ENCODE results near the gene INTS4.
"Not testable (repeated sequence)": the region's sequence is repeated elsewhere in the genome, so short reads cannot be mapped to it uniquely, and the experiment has no call there.

Gene INTS4

GRCh38 chr11:77994434-77995362 is at the start of gene INTS4:
INTS4 (minus strand) TSS chr11:77994668; CDS start chr11:77994643, 25 bp downstream.
- peak; percentile 96 to 100 (median 99) for DNase-seq

- no peak for DNase-seq
Observed at GRCh38 chr11:78041843-78042440, 47.5 kb upstream of the INTS4 start.

GRCh38 chr11:78041380-78041719 is 46.9 kb upstream of the INTS4 start:
- DNase-seq: not testable (repeated sequence)

- no peak for DNase-seq
Observed at GRCh38 chr11:78040691-78041379, 46.4 kb upstream of the INTS4 start.

GRCh38 chr11:78039919-78040671 is 45.6 kb upstream of the INTS4 start:
- DNase-seq: no peak

- no peak for DNase-seq
Observed at GRCh38 chr11:78039391-78039918, 45.0 kb upstream of the INTS4 start.

GRCh38 chr11:78038697-78039313 is 44.3 kb upstream of the INTS4 start:
- DNase-seq: no peak

GRCh38 chr11:78037825-78038620 is 43.6 kb upstream of the INTS4 start:
- no peak for DNase-seq

GRCh38 chr11:78037056-78037455 is 42.6 kb upstream of the INTS4 start:
- DNase-seq: no peak

GRCh38 chr11:78036313-78036712 is 41.8 kb upstream of the INTS4 start:
- no peak for DNase-seq

- no peak for DNase-seq
Observed at GRCh38 chr11:78034623-78035022, 40.2 kb upstream of the INTS4 start.

- DNase-seq: no peak
Observed at GRCh38 chr11:78033040-78033439, 38.6 kb upstream of the INTS4 start.

- no peak for DNase-seq
Observed at GRCh38 chr11:78032090-78032489, 37.6 kb upstream of the INTS4 start.

- DNase-seq: no peak
Observed at GRCh38 chr11:78031629-78032028, 37.2 kb upstream of the INTS4 start.

- no peak for DNase-seq
Observed at GRCh38 chr11:78030429-78031325, 36.2 kb upstream of the INTS4 start.

GRCh38 chr11:78028423-78028822 is 34.0 kb upstream of the INTS4 start:
- DNase-seq: not testable (repeated sequence)

- DNase-seq: no peak
Observed at GRCh38 chr11:78027759-78028158, 33.3 kb upstream of the INTS4 start.

GRCh38 chr11:78025378-78025777 is 30.9 kb upstream of the INTS4 start:
- DNase-seq: no peak

- DNase-seq: no peak
Observed at GRCh38 chr11:78023426-78023825, 29.0 kb upstream of the INTS4 start.
